ENCODE results near the gene SMIM38.
"Not testable (repeated sequence)": the region's sequence is repeated elsewhere in the genome, so short reads cannot be mapped to it uniquely, and the experiment has no call there.

The SMIM38 gene

DNA sequence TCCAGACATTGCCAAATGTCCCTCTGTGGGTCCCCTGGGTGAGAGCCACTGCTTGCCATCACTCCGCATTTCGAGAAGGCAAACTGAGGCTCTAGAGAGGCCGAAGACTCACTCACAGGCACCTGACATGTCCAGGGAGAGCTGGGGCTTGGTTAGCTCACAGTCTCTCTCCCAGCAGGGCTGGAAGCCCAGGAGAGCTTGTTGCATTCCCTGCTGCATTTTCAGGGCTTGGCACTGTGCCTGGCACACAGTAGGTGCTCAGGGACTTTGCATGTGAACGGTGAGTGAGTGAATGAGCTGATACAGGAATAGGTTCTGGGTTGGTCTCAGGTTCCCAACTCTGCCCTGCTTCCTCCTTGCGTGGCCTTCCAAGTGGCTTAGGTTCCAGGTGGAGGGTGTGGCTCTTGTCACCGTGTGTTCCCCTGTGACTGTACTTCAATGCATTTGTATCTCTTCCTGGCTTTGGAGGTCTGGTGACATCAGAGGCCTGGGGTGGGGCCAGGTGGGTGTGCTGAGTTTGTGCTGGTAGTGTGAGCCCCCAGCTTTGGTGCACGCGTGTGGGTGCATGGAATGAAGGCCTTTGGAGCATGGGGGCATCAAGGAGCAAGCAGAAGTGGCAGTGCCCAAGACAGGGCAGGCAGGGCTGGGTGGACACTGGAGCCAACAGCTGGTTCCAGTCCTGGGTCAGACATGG is 18.4 kb upstream of the SMIM38 start:
- no peak for DNase-seq (ENCODE audit: low read depth in 1 of 2, low spot score in 1 of 2)

- DNase-seq (ENCODE audit: low read depth in 1 of 2, low spot score in 1 of 2), result no peak
Measured at GRCh38 chr11:69138265-69138664, 17.5 kb upstream of the SMIM38 start.

- not testable (repeated sequence) for DNase-seq (ENCODE audit: low read depth in 1 of 2, low spot score in 1 of 2)
Measured at GRCh38 chr11:69140161-69140560, 15.6 kb upstream of the SMIM38 start.

DNA sequence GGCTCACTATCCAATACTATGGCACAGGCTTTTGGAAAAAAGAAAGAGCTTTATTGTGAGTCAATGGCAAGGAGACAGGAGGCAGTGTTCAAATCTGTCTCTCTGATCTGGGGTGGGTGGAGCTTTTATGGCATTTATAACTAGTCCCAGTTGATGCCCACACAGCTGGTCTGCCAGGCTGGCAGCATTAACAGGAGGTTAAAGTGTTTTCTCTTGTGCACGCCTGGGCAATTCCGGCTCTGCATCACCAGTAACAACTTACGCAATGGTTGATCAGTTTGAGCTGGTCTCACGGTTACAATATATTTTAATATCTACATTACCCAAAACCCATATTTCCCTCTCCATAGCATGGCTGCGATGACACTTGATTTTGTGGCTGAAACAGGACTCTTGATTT is 15.1 kb upstream of the SMIM38 start:
- DNase-seq (ENCODE audit: low read depth in 1 of 2, low spot score in 1 of 2), result no peak

DNA sequence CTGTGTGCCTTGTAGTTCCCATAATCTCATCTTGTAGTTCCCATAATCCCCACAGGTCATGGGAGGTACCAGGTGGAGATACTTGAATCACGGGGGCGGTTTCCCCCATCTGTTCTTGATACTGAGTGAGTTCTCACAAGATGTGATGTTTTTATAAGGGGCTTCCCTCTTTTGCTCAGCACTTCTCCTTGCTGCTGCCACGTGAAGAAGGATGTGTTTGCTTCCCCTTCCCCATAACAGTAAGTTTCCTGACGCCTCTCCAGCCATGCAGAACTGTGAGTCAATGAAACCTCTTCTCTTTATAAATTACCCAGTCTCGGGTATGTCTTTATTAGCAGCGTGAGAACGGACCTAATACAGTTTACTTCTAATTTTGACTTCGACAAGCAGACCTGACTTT is 14.0 kb upstream of the SMIM38 start:
- no peak for DNase-seq (ENCODE audit: low read depth in 1 of 2, low spot score in 1 of 2)

DNA sequence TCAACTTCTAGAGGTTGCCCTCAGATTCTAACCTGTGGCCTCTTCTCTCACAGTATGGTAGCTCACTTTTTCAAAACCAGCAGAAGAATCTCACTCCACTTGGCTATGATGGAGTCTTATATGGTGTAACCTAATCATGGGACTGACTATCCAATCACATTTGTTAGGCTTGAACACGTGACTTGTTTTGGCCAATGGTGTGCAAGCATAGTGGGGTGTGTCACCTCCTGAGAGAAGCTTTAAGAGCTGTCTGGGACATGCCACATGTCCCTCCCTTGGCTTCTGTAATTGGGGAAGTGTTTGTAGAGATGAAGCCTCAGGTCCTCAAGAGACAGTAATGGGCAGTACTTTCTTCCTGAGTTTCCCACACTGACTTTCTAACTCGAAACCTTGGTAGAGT is 12.8 kb upstream of the SMIM38 start:
- DNase-seq (ENCODE audit: low read depth in 1 of 2, low spot score in 1 of 2), result no peak

- no peak for DNase-seq (ENCODE audit: low read depth in 1 of 2, low spot score in 1 of 2)
Measured at GRCh38 chr11:69144316-69145049, 11.3 kb upstream of the SMIM38 start.

DNA sequence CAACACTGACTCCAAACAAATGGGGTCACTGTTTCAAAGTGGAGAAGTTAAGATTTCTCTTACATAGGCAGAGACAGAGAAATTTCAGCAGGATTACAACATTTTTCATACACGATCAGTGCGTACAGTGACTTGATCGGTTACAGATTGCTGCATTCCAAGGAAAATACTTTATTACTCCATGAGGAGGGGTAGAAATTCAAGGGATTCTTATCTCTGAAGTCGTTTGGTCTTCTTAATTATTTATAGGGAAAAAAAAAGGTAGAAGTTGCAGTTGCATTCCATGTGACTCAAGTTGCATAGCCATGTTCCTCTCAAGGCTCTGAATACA is 10.7 kb upstream of the SMIM38 start:
- DNase-seq (ENCODE audit: low read depth in 1 of 2, low spot score in 1 of 2), result no peak

- no peak for DNase-seq (ENCODE audit: low read depth in 1 of 2, low spot score in 1 of 2)
Measured at GRCh38 chr11:69148377-69148762, 7.4 kb upstream of the SMIM38 start.

DNA sequence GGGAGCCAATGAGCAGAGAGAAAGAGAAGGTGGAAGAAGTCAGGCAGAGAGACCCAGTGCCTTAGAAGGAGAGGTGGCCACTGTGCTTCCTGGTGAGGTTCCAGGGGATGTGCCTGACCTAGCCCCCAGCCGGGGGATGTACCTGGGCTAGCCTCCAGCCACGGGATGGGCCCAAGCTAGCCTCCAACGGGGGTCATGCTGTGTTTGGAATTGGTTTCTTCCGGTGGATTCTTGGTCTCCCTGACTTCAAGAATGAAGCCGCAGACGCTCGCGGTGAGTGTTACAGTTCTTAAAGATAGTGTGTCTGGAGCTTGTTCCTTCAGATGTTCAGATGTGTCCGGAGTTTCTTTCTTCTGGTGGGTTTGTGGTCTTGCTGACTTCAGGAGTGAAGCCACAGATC is 6.9 kb upstream of the SMIM38 start:
- no peak for DNase-seq (ENCODE audit: low read depth in 1 of 2, low spot score in 1 of 2)

- DNase-seq (ENCODE audit: low read depth in 1 of 2, low spot score in 1 of 2), result not testable (repeated sequence)
Measured at GRCh38 chr11:69149338-69150045, 6.2 kb upstream of the SMIM38 start.

DNA sequence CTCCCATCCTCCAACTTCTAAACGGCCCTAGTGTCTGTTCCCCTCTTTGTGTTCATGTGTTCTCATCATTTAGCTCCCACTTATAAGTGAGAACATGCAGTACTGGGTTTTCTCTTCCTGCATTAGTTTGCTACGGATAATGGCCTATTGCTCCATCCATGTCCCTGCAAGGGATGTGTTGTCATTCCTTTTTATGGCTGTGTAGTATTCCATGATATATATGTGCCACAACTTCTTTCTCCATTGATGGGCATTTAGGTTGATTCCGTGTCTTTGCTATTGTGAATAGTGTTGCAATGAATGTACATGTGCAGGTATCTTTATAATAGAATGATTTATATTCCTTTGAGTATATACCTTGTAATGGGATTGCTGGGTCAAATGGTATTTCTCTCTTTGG is 5.6 kb upstream of the SMIM38 start:
- DNase-seq (ENCODE audit: low read depth in 1 of 2, low spot score in 1 of 2), result no peak

DNA sequence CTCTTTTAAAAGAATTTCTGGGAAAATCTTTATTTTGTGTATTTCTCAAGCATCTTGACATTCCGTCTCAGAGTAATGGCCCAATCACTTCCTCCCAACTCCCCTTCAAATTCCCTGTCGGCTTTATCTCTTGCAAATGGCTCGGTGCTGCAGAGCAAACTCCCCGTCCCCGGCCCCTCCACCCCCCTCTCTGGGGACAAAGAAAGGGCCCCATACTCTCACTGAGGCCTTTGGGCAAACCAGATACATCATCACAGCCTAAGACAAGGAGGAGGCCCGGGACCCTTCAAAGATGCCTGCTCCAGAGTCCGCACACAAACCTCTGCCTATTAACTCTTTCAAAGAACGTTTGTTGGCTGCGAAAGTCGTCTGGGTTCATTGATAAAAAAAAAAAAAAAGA is 3.9 kb upstream of the SMIM38 start:
- no peak for DNase-seq (ENCODE audit: low read depth in 1 of 2, low spot score in 1 of 2)

DNA sequence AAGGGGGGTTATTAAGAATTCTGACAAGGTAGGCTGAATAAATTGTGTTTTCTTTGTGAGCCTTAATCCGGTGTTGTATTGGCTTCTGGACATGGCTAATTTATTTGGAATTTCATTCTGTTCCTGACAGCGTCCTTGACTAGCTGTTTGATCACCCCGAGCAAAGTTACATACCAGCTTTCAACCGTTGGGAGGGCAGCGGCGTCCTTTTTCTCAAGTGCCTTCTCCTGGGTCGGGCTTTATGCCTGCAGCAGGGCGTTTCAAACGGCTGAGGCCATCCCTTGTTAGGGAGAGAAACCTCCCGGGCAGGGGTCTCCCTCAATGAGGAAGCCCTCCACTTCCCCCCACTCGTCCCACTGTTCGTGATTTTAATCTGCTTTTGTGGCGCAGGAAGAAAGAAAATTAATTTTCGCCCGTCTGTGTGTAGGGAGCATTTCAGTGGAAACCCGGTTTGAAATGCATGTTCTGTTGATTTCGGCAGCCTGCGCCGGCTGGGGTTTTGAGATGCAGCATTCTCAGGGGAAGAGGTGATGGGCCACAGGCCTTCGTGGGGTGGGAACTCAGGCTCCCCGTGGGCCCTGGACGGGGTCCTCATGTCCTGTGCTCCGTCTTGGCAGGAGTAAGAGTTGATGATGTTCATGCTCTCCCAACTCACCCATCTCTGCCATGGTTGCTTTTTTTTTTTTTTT is 2.9 kb upstream of the SMIM38 start:
- DNase-seq (ENCODE audit: low read depth in 1 of 2, low spot score in 1 of 2), result no peak

GRCh38 chr11:69153661-69154060 is 2.1 kb upstream of the SMIM38 start:
- no peak for DNase-seq (ENCODE audit: low read depth in 1 of 2, low spot score in 1 of 2)

- DNase-seq (ENCODE audit: low read depth in 1 of 2, low spot score in 1 of 2), result no peak
Measured at GRCh38 chr11:69154211-69154913, 1.4 kb upstream of the SMIM38 start.

- DNase-seq (ENCODE audit: low read depth in 1 of 2, low spot score in 1 of 2), result no peak
Measured at GRCh38 chr11:69154938-69155301, 815 bp upstream of the SMIM38 start.

GRCh38 chr11:69156235-69156639 is 502 bp downstream of the SMIM38 start:
- no peak for DNase-seq (ENCODE audit: low read depth in 1 of 2, low spot score in 1 of 2)

- DNase-seq (ENCODE audit: low read depth in 1 of 2, low spot score in 1 of 2), result no peak
Measured at GRCh38 chr11:69156673-69157155, 979 bp downstream of the SMIM38 start.

GRCh38 chr11:69157156-69157821 is 1.6 kb downstream of the SMIM38 start:
- DNase-seq (ENCODE audit: low read depth in 1 of 2, low spot score in 1 of 2), result no peak

- no peak for DNase-seq (ENCODE audit: low read depth in 1 of 2, low spot score in 1 of 2)
Measured at GRCh38 chr11:69157822-69158231, 2.1 kb downstream of the SMIM38 start.
